Measurements from ENCODE around the gene FBLN1.

GRCh38 chr22:45472426-45472825 is 30.3 kb upstream of the FBLN1 start:
- TF ChIP-seq, protein P1, sequence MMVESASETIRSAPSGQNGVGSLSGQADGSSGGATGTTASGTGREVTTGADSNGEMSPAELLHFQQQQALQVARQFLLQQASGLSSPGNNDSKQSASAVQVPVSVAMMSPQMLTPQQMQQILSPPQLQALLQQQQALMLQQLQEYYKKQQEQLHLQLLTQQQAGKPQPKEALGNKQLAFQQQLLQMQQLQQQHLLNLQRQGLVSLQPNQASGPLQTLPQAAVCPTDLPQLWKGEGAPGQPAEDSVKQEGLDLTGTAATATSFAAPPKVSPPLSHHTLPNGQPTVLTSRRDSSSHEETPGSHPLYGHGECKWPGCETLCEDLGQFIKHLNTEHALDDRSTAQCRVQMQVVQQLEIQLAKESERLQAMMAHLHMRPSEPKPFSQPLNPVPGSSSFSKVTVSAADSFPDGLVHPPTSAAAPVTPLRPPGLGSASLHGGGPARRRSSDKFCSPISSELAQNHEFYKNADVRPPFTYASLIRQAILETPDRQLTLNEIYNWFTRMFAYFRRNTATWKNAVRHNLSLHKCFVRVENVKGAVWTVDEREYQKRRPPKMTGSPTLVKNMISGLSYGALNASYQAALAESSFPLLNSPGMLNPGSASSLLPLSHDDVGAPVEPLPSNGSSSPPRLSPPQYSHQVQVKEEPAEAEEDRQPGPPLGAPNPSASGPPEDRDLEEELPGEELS (CRISPR knock-in tag; IDR thresholded peaks at IDR 0.05), result no peak
- TF ChIP-seq, protein P2, sequence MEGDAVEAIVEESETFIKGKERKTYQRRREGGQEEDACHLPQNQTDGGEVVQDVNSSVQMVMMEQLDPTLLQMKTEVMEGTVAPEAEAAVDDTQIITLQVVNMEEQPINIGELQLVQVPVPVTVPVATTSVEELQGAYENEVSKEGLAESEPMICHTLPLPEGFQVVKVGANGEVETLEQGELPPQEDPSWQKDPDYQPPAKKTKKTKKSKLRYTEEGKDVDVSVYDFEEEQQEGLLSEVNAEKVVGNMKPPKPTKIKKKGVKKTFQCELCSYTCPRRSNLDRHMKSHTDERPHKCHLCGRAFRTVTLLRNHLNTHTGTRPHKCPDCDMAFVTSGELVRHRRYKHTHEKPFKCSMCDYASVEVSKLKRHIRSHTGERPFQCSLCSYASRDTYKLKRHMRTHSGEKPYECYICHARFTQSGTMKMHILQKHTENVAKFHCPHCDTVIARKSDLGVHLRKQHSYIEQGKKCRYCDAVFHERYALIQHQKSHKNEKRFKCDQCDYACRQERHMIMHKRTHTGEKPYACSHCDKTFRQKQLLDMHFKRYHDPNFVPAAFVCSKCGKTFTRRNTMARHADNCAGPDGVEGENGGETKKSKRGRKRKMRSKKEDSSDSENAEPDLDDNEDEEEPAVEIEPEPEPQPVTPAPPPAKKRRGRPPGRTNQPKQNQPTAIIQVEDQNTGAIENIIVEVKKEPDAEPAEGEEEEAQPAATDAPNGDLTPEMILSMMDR (IDR thresholded peaks at IDR 0.05), result no peak
- TF ChIP-seq NR3C1 (CRISPR knock-in tag; conservative IDR thresholded peaks at IDR 0.05; ENCODE audit: low read depth) (no peak), SP1 (CRISPR knock-in tag; conservative IDR thresholded peaks at IDR 0.05) (no peak), ZNF138 (CRISPR knock-in tag; conservative IDR thresholded peaks at IDR 0.05) (no peak), MAX (CRISPR knock-in tag; IDR thresholded peaks at IDR 0.05) (no peak), USF2 (CRISPR knock-in tag; IDR thresholded peaks at IDR 0.05) (no peak), PREB (CRISPR knock-in tag; IDR thresholded peaks at IDR 0.05; ENCODE audit: borderline replicate concordance) (no peak), KAT7 (CRISPR knock-in tag; IDR thresholded peaks at IDR 0.05; ENCODE audit: borderline replicate concordance) (no peak), NR1H2 (CRISPR knock-in tag; IDR thresholded peaks at IDR 0.05) (no peak)
- TF ChIP-seq, protein P3, sequence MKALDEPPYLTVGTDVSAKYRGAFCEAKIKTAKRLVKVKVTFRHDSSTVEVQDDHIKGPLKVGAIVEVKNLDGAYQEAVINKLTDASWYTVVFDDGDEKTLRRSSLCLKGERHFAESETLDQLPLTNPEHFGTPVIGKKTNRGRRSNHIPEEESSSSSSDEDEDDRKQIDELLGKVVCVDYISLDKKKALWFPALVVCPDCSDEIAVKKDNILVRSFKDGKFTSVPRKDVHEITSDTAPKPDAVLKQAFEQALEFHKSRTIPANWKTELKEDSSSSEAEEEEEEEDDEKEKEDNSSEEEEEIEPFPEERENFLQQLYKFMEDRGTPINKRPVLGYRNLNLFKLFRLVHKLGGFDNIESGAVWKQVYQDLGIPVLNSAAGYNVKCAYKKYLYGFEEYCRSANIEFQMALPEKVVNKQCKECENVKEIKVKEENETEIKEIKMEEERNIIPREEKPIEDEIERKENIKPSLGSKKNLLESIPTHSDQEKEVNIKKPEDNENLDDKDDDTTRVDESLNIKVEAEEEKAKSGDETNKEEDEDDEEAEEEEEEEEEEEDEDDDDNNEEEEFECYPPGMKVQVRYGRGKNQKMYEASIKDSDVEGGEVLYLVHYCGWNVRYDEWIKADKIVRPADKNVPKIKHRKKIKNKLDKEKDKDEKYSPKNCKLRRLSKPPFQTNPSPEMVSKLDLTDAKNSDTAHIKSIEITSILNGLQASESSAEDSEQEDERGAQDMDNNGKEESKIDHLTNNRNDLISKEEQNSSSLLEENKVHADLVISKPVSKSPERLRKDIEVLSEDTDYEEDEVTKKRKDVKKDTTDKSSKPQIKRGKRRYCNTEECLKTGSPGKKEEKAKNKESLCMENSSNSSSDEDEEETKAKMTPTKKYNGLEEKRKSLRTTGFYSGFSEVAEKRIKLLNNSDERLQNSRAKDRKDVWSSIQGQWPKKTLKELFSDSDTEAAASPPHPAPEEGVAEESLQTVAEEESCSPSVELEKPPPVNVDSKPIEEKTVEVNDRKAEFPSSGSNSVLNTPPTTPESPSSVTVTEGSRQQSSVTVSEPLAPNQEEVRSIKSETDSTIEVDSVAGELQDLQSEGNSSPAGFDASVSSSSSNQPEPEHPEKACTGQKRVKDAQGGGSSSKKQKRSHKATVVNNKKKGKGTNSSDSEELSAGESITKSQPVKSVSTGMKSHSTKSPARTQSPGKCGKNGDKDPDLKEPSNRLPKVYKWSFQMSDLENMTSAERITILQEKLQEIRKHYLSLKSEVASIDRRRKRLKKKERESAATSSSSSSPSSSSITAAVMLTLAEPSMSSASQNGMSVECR (CRISPR knock-in tag; IDR thresholded peaks at IDR 0.05; ENCODE audit: borderline replicate concordance), result no peak
- TF ChIP-seq, protein P4, sequence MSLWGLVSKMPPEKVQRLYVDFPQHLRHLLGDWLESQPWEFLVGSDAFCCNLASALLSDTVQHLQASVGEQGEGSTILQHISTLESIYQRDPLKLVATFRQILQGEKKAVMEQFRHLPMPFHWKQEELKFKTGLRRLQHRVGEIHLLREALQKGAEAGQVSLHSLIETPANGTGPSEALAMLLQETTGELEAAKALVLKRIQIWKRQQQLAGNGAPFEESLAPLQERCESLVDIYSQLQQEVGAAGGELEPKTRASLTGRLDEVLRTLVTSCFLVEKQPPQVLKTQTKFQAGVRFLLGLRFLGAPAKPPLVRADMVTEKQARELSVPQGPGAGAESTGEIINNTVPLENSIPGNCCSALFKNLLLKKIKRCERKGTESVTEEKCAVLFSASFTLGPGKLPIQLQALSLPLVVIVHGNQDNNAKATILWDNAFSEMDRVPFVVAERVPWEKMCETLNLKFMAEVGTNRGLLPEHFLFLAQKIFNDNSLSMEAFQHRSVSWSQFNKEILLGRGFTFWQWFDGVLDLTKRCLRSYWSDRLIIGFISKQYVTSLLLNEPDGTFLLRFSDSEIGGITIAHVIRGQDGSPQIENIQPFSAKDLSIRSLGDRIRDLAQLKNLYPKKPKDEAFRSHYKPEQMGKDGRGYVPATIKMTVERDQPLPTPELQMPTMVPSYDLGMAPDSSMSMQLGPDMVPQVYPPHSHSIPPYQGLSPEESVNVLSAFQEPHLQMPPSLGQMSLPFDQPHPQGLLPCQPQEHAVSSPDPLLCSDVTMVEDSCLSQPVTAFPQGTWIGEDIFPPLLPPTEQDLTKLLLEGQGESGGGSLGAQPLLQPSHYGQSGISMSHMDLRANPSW (CRISPR knock-in tag; conservative IDR thresholded peaks at IDR 0.05; ENCODE audit: low read depth), result no peak
